RWPE1 (cell line): ENCODE data around the gene ZNF710.
A peak's percentile ranks its signal among the peaks of the same experiment; 100 is the strongest.

Experiments used
- CTCF ChIA-PET: fragments of 350-600 bp; sonication (Branson Sonifier 250); formaldehyde crosslinking; extraction: SDS; loops from one replicate; lab custom pipeline; 2021; lab: Yijun Ruan, JAX
- POLR2A ChIA-PET: fragments of 400-600 bp; formaldehyde crosslinking; extraction: SDS; loops from one replicate; lab custom pipeline; 2020; ENCODE audit warnings: antibody characterized with exemption; ENCODE audit not compliant: low non-redundant PET; lab: Yijun Ruan, JAX
- DNase-seq: peaks from one replicate; pipeline ENCODE4 v3.0.0; 2012; ENCODE audit warnings: low spot score
- H3K27ac ChIP-seq: fragments of 450-650 bp; 2 replicates; pipeline ENCODE4 v1.5.1; 2017
- CTCF ChIP-seq: fragments of 450-650 bp; conservative IDR thresholded peaks from 2 replicates; pipeline ENCODE4 v1.5.1; 2017; ENCODE audit warnings: low read depth, mild to moderate bottlenecking

Gene ZNF710

GRCh38 chr15:90087454-90088154, 86.5 kb downstream of the ZNF710 start:
- TF ChIP-seq CTCF = no peak
- 0 out of 2 replicates have a peak overlapping the region, but pooled peaks have one; percentile 3 for H3K27ac ChIP-seq
- ChIA-PET POLR2A (interaction anchor here (0.7 kb wide), 1 partner anchor 24 kb away, joined by 13 read pairs; no protein-coding TSS in a partner anchor), CTCF (interaction anchor here (0.6 to 2.6 kb wide), 11 partner anchors 15 to 791 kb away, joined by 3 to 8 read pairs (median 5); partner anchors contain the start of gene IDH2)
- peak; percentile 59 for DNase-seq

GRCh38 chr15:90090226-90090848, 89.2 kb downstream of the ZNF710 start:
- H3K27ac ChIP-seq = no peak overlapping the region
- ChIA-PET POLR2A (no interaction called here), CTCF (interaction anchor here (1.1 kb wide), 1 partner anchor 11 kb away, joined by 3 read pairs; no protein-coding TSS in a partner anchor)
- DNase-seq = no peak
- TF ChIP-seq CTCF = no peak

GRCh38 chr15:90091156-90091931, 90.2 kb downstream of the ZNF710 start:
- DNase-seq = no peak
- no peak for TF ChIP-seq CTCF
- ChIA-PET CTCF (interaction anchor here (1.1 kb wide), 1 partner anchor 10 kb away, joined by 3 read pairs; no protein-coding TSS in a partner anchor), POLR2A (interaction anchor here (0.5 kb wide), 1 partner anchor 92 kb away, joined by 4 read pairs; no protein-coding TSS in a partner anchor)
- H3K27ac ChIP-seq = no peak overlapping the region

GRCh38 chr15:90095521-90095959, 94.4 kb downstream of the ZNF710 start:
- POLR2A ChIA-PET = no interaction called here
- CTCF ChIA-PET = interaction anchor here (0.6 kb wide), 1 partner anchor 102 kb away, joined by 3 read pairs; no protein-coding TSS in a partner anchor
- no peak for TF ChIP-seq CTCF
- H3K27ac ChIP-seq = no peak overlapping the region
- DNase-seq = no peak

- CTCF ChIA-PET = no interaction called here
- POLR2A ChIA-PET = no interaction called here
- H3K27ac ChIP-seq = peak overlapping the region; percentile 57
- DNase-seq = no peak
- no peak for TF ChIP-seq CTCF
Observed at GRCh38 chr15:90097475-90097874, 96.4 kb downstream of the ZNF710 start.
